Measurements from ENCODE around the gene COL6A1.

- no peak for TF ChIP-seq CTCF (IDR thresholded peaks at IDR 0.05; ENCODE audit: low read depth, low read length)
- no peak for TF ChIP-seq EZH2phosphoT487 (IDR thresholded peaks at IDR 0.05; ENCODE audit: low read depth)
Measured at GRCh38 chr21:46029186-46029924, 47.8 kb downstream of the COL6A1 start.

All from OCI-LY3 (cell line).